Adrenal gland (tissue), 12 donors: ENCODE results near the gene SPINK1. TPM values are rescaled to one million over a fixed set of nuclear protein-coding genes. Genes with fewer than 3 reads are reported as not detected.

ENCODE experiments used
- DNase-seq, 7 donors: peaks; one replicate each; pipeline ENCODE4 v3.0.0-alpha.2; 2019 to 2020
- H3K27ac ChIP-seq, 5 donors: fragments of 200-600 bp; sonication (generic) in 4 of 5; 1 replicate in 3 of 5; 2 replicates in 2 of 5; pipeline versions ENCODE4 v1.5.1 to v1.8.0; 2016 to 2020; ENCODE audit warnings: mild to moderate bottlenecking in 1 of 5
- H3K27me3 ChIP-seq: fragments of 200-600 bp; 2 replicates; pipeline ENCODE4 v1.8.0; 2021
- H3K36me3 ChIP-seq, 2 donors: fragments of 200-600 bp; replicated peaks in 1 of 2; 1 replicate in 1 of 2; 2 replicates in 1 of 2; pipeline versions ENCODE4 v1.5.1 to v1.8.0; 2018 to 2022
- H3K4me1 ChIP-seq, 2 donors: fragments of 200-600 bp; replicated peaks in 1 of 2; 1 replicate in 1 of 2; 2 replicates in 1 of 2; pipeline versions ENCODE4 v1.5.1 to v1.8.0; 2018 to 2021
- H3K4me3 ChIP-seq, 4 donors: fragments of 200-600 bp; sonication (generic) in 3 of 4; one replicate each; pipeline ENCODE4 v1.5.1; 2016 to 2018
- H3K9me3 ChIP-seq, 3 donors: fragments of 200-600 bp; sonication (generic) in 1 of 3; replicated peaks in 1 of 3; 1 replicate in 2 of 3; 2 replicates in 1 of 3; pipeline versions ENCODE4 v1.5.1 to v1.8.0; 2016 to 2021
- POLR2A ChIP-seq, 2 donors: fragments of 450-650 bp; IDR thresholded peaks; one replicate each; pipeline ENCODE4 v1.6.1; 2017; ENCODE audit warnings: antibody characterized with exemption in 2 of 2, mild to moderate bottlenecking in 2 of 2, moderate library complexity in 1 of 2
- WGBS, 4 donors: extraction: QIAGEN DNeasy Blood & Tissue Kit in 2 of 4; methylation state at CpG; one replicate each; pipeline versions ENCODE4 v1.1.5 to v1.1.7; 2013 to 2017; 5-methylcytosine and 5-hydroxymethylcytosine counted together
- intact Hi-C, 2 donors: fragments of 100-400 bp; cut with DNase I; formaldehyde crosslinking; loops; one replicate each; pipeline versions ENCODE4 v1.14.1 to v1.15.0; 2022 to 2023
- polyA plus RNA-seq, 3 donors: library from polyadenylated mRNA; stranded (reverse); fragments of 200-250 nt in 2 of 3; fragments of 350-450 nt in 1 of 3; fragmentation: Illumina TruSeq in 1 of 3; extraction: RNeasy Lipid Tissue Mini Kit (QIAGEN cat#74804) in 1 of 3; gene quantifications; one replicate each; pipeline ENCODE4 v1.2.3, GENCODE V29; 2013 to 2014
- total RNA-seq, 9 donors: library from RNA; depleted of rRNA in 4 of 9; stranded (reverse); fragments of >200 nt in 4 of 9; fragments of 120-200 nt in 1 of 9; fragmentation: NEBNext Ultra II Directional in 1 of 9; extraction: Animal tissue kit (Norgen Biotek cat#: 25700) in 1 of 9; gene quantifications; one replicate each; pipeline versions ENCODE4 v1.1.0 to v1.2.4, GENCODE V29; 2013 to 2023
- TF ChIP-seq, protein P1 (sequence below), 6 experiments: fragments of 450-650 bp in 4 of 6; fragments of 200-600 bp in 2 of 6; sonication (generic) in 1 of 6; IDR thresholded peaks; 1 replicate in 5 of 6; 2 replicates in 1 of 6; pipeline versions ENCODE4 v1.5.1 to v1.8.0; 2016 to 2021; ENCODE audit warnings: antibody characterized with exemption in 6 of 6, mild to moderate bottlenecking in 2 of 6, moderate library complexity in 1 of 6
- donor health status: healthy with polysubstance abuse.
- donor health status: Bipolar disorder and iron deficiency.
- donor health status: DM: yes; HTN: yes; CAD: no.
- donor health status: DM: no; HTN: no; CAD: no.
- donor health status: DM: no; HTN: no; CAD: no.
- donor health status: DM: yes; HTN: yes; CAD: no.

Gene SPINK1
- total and polyA plus RNA-seq, 12 donors, result 1.3 to 6.5 (median 4.3) TPM; not detected in 6

DNA sequence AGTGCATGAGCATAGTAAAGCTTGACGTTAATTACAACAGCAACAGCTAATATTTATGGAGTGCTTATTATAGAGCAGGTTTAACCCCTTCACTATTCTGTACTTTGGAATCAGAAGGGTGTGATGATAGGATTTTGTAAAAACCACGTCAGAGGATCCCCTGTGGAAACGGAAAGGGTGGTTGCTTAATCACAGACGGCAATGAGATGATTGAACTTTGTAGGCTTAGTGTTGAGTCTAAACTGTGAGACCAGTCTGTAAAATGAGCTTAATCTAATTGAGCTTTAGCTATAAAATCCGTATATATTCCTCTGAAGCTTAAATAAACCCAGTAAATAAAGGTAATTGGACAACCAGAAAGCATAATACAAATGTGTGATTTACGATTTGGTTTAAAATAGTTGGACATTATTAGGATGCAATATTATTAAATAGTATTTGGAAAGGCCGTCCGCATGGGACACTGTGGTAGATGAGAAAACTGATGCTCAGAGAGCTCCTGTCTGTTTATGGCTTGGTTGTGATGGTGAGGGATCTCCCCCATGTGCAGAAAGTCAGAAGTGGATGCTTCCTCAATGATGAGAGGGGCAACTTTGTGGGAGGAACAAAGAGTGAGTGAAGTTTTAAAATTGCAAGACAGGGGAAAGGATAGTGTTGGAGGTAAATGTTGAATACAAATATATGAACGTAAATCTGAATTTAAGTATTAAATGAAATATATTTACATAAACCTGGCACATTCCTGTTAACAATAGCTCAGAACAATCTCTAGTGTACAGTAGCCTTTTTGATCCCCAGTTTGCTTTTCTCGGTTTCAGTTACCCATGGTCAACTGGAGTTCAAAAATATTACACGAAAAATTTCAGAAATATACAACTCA is 23.7 kb upstream of the SPINK1 start:
- Histone ChIP-seq H3K36me3 (no peaks in the 10 kb centered on the region), H3K4me3 (no peak overlapping the region), H3K9me3 (no peaks in the 10 kb centered on the region), H3K27ac (no peak overlapping the region), H3K4me1 (no peaks in the 10 kb centered on the region), H3K27me3 (peaks cover 5% of the 10 kb centered on the region)
- WGBS, 4 donors, result 59 to 71% (median 65%) methylated on average over 11 of the region's 11 CpGs
- DNase-seq, result no peak
- intact Hi-C loops, result no loop called here
- no peak for TF ChIP-seq POLR2A (IDR thresholded peaks at IDR 0.05)
- TF ChIP-seq, protein P1, sequence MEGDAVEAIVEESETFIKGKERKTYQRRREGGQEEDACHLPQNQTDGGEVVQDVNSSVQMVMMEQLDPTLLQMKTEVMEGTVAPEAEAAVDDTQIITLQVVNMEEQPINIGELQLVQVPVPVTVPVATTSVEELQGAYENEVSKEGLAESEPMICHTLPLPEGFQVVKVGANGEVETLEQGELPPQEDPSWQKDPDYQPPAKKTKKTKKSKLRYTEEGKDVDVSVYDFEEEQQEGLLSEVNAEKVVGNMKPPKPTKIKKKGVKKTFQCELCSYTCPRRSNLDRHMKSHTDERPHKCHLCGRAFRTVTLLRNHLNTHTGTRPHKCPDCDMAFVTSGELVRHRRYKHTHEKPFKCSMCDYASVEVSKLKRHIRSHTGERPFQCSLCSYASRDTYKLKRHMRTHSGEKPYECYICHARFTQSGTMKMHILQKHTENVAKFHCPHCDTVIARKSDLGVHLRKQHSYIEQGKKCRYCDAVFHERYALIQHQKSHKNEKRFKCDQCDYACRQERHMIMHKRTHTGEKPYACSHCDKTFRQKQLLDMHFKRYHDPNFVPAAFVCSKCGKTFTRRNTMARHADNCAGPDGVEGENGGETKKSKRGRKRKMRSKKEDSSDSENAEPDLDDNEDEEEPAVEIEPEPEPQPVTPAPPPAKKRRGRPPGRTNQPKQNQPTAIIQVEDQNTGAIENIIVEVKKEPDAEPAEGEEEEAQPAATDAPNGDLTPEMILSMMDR (IDR thresholded peaks at IDR 0.05), result no peak

DNA sequence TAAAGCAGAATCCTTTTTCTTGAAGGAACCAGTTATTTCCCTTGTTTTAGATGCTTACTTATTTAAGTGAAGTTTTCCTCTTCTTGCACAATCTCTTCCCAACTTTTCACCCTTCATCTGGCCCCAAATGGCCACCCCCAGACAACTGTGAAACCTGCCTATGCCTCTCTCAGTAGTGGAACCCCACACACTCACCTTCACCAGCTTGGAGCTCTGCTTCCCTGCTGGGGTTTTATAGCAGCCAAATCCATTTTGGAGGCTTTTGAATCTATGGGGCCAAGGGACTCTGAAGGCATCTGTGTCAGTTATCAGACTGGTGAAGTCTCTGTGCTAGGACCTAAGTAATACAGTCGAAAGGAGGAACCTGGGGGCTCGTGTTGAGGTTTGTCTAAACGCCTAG is 22.9 kb upstream of the SPINK1 start:
- no peak overlapping the region for H3K27ac ChIP-seq
- H3K4me1 ChIP-seq, result no peaks in the 10 kb centered on the region
- WGBS, 4 donors, result 55 to 72% (median 66%) methylated on average over 3 of the region's 3 CpGs
- no peaks in the 10 kb centered on the region for H3K36me3 ChIP-seq
- H3K9me3 ChIP-seq, result no peaks in the 10 kb centered on the region
- H3K27me3 ChIP-seq, result peaks cover 5% of the 10 kb centered on the region
- TF ChIP-seq, protein P1 (IDR thresholded peaks at IDR 0.05), result no peak
- no peak for TF ChIP-seq POLR2A (IDR thresholded peaks at IDR 0.05)
- no peak for DNase-seq
- H3K4me3 ChIP-seq, result no peak overlapping the region
- intact Hi-C loops, result no loop called here

DNA sequence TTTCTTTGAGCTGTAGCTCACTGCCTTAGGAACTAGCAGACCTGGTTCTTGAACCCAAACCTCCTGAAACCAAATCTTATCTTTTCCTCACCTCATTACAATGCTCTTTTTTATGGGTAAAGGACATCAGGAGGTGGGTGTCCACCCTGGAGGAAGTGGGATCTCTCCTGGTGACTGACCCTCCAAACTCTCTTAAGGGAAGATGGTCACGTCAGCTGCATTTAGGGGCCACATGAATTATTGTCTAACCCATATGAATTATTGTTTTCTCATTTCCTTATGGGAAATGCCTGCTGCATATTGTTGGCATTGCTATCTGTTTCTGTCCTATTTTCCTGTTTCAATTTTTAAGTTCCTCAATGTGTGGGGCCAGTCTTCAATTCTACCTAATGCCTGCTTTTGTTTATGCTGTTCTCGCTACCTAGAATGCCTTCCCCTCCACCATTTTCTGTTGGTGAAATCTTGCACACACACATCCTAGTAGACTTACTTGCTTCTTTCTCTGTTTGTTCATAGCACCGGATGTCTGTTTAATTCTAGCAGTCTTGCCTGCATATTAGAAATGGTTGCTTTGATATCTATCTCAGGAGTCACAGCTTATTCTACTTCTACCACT is 22.0 kb upstream of the SPINK1 start:
- WGBS, 4 donors, result 52 to 64% (median 60%) methylated on average over 3 of the region's 3 CpGs
- H3K27ac ChIP-seq, result no peak overlapping the region
- H3K27me3 ChIP-seq, result peaks cover 5% of the 10 kb centered on the region
- H3K9me3 ChIP-seq, result no peaks in the 10 kb centered on the region
- TF ChIP-seq, protein P1 (IDR thresholded peaks at IDR 0.05), result no peak
- TF ChIP-seq POLR2A (IDR thresholded peaks at IDR 0.05), result no peak
- H3K36me3 ChIP-seq, result no peaks in the 10 kb centered on the region
- H3K4me1 ChIP-seq, result no peaks in the 10 kb centered on the region
- intact Hi-C loops, result no loop called here
- no peak overlapping the region for H3K4me3 ChIP-seq
- no peak for DNase-seq

DNA sequence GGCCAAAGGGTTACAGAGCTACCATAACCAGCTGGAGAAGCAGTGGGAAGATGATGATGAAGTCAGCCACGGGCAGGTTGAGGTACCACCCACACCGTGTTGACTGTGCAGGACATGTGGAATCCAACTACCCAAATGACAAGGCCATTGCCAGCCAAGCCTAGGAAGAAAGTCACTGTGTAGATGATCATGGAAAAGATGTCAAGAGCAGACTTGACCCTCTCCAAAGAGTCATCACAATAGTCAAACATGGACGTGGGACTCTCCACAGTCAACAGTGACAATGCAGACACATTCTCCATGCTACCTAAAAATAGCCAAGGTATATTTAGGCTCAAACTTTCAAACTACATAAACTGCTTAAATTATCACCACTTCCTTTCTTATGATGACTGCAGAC is 20.9 kb upstream of the SPINK1 start:
- Histone ChIP-seq H3K4me3 (no peak overlapping the region), H3K36me3 (no peaks in the 10 kb centered on the region), H3K27ac (no peak overlapping the region), H3K27me3 (peaks cover 5% of the 10 kb centered on the region), H3K4me1 (no peaks in the 10 kb centered on the region), H3K9me3 (no peaks in the 10 kb centered on the region)
- no peak for TF ChIP-seq POLR2A (IDR thresholded peaks at IDR 0.05)
- TF ChIP-seq, protein P1 (IDR thresholded peaks at IDR 0.05), result no peak
- no peak for DNase-seq
- 50 to 78% (median 73%) methylated on average over 3 of the region's 3 CpGs for WGBS, 4 donors
- intact Hi-C loops, result no loop called here
